Smooth muscle cell (in vitro differentiated cells): ENCODE data around the gene DAPK2. TPM values are rescaled to one million over a fixed set of nuclear protein-coding genes. Genes with fewer than 3 reads are reported as not detected.

Source experiments
- DNase-seq: peaks from one replicate; lab custom pipeline; 2025; ENCODE audit not compliant: unreplicated experiment; lab: John Stamatoyannopoulos, UW
- H2AFZ ChIP-seq: fragments of 200-600 bp; sonication (generic); 2 replicates; pipeline ENCODE4 v1.6.0; 2016; ENCODE audit warnings: antibody characterized with exemption, low read depth, mild to moderate bottlenecking
- H3F3A ChIP-seq: fragments of 200-600 bp; sonication (generic); 2 replicates; pipeline ENCODE4 v1.6.0; 2017; ENCODE audit warnings: antibody characterized with exemption, low read depth
- H3K27ac ChIP-seq: fragments of 200-600 bp; sonication (generic); 2 replicates; pipeline ENCODE4 v1.5.1; 2016; ENCODE audit warnings: low read depth, mild to moderate bottlenecking
- H3K27me3 ChIP-seq: fragments of 200-600 bp; sonication (generic); 2 replicates; pipeline ENCODE4 v1.6.1; 2016; ENCODE audit warnings: low read depth, mild to moderate bottlenecking
- H3K36me3 ChIP-seq: fragments of 200-600 bp; sonication (generic); 2 replicates; pipeline ENCODE4 v1.5.1; 2016; ENCODE audit warnings: low read depth
- H3K4me1 ChIP-seq: fragments of 200-600 bp; sonication (generic); 2 replicates; pipeline ENCODE4 v1.5.1; 2016; ENCODE audit warnings: low read depth
- H3K4me2 ChIP-seq: fragments of 200-600 bp; sonication (generic); 2 replicates; pipeline ENCODE4 v1.6.0; 2016; ENCODE audit warnings: mild to moderate bottlenecking
- H3K4me3 ChIP-seq: fragments of 200-600 bp; sonication (generic); 2 replicates; pipeline ENCODE4 v1.5.1; 2016; ENCODE audit warnings: mild to moderate bottlenecking
- H3K79me2 ChIP-seq: fragments of 200-600 bp; sonication (generic); 2 replicates; pipeline ENCODE4 v1.6.0; 2016; ENCODE audit warnings: low read depth, mild to moderate bottlenecking
- H3K9ac ChIP-seq: fragments of 200-600 bp; sonication (generic); 2 replicates; pipeline ENCODE4 v1.6.0; 2016; ENCODE audit warnings: low read depth
- H3K9me3 ChIP-seq: fragments of 200-600 bp; sonication (generic); replicated peaks from 2 replicates; pipeline ENCODE4 v1.5.1; 2016; ENCODE audit warnings: low read depth
- H4K20me1 ChIP-seq: fragments of 200-600 bp; sonication (generic); 2 replicates; pipeline ENCODE4 v1.6.0; 2016; ENCODE audit warnings: low read depth
- WGBS: methylation state at CpG from one replicate; pipeline ENCODE4 v1.1.7; 2016; ENCODE audit warnings: low lambda C conversion rate; 5-methylcytosine and 5-hydroxymethylcytosine counted together
- polyA plus RNA-seq: library from polyadenylated mRNA; unstranded; fragments of >200 nt; fragmentation: Nextera tagmentation; extraction: Ambion mirVana; gene quantifications from 2 replicates; pipeline ENCODE4 v1.2.1, GENCODE V29; 2016
- total RNA-seq: library from RNA; depleted of rRNA; stranded (reverse); fragments of >200 nt; gene quantifications from 2 replicates; pipeline ENCODE4 v1.2.3, GENCODE V29; 2014
- TF ChIP-seq, protein P1 (sequence below): fragments of 200-600 bp; sonication (generic); IDR thresholded peaks from 2 replicates; pipeline ENCODE4 v1.5.1; 2017; ENCODE audit warnings: borderline replicate concordance, mild to moderate bottlenecking, antibody characterized with exemption; ENCODE audit not compliant: insufficient read depth, poor library complexity, severe bottlenecking

Gene DAPK2
- total and polyA plus RNA-seq, 2 experiments from 2014 or later = not detected

DNA sequence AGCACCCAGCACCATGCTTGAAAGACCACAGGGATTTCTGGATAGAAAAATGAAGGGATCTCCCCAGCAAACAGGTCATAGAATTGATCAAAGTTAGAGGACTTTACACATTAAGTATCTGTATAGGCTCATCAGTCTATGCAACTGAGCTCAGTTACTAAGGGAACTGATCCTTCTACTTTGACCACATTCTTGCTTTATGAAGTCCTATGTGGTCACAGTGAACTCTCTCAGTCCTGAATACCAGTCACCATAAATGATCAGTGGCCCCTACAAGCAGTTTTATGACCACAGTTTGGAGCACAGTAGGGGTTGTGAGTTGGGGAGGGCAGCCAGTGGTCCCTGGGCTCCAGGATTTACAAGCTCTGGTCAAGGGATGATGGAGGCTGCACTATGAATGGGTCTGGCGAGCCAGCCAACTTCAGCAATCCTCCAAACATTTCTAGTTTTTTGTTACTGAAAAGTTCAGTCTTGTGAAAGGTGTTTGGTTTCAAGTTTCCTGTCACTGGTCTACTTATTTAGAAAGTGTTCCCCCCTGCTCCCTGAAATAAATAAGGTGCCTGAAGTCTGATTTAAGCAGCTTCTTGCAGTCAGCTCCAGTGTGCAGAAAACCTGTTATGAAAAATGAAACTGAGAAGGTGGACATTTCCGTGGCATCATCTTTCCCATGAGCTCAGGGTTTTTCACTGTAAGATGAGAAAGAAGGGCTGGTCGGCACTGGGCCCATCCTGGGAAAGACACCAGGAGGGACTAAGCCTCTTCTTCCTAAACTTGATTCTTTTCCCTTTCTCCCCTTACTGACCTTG, 75.5 kb downstream of the DAPK2 start:
- Histone ChIP-seq H3K79me2 (no peaks in the 10 kb centered on the region), H3K9ac (no peak overlapping the region), H3K27ac (no peak overlapping the region)

DNA sequence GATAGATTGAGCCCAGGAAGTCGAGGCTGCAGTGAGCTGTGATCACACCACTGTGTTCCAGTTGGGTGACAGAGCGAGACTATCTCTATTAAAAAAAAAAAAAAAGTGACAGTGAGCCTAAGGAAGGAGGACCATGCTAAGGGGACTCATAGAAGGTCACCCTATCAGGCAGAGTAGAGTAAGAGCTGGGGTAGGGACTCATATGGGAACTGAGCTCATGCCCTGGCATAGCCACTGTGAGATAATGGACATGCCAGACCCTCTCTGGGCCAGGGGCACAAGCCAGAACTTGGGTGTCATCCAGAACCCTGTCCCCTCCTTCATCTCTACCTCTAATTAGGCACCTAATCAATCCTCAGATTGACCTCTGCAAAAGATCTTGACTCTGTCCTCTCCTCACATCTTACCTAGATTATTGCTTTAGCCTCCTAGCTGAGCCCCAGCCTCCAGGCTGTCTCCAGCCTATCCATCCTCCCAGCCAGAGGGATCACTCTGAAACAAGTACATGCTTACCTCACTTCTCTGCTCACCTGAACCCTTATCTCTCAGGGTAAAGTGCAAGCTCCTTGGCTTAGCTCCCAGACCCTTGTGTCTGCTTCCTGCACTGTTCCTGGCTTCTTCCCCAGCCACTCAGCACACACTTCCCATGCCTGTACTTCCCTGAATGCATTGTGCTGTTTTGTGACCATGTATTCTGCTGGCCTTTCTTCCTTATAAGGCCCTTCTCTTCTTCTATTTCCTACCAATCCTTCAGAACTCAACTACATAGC, 76.4 kb downstream of the DAPK2 start:
- 96% methylated on average over 2 of the region's 2 CpGs for WGBS
- Histone ChIP-seq H3K36me3 (no peaks in the 10 kb centered on the region), H3K4me1 (peaks cover 21% of the 10 kb centered on the region), H4K20me1 (no peaks in the 10 kb centered on the region), H3K27ac (no peak overlapping the region), H3K9me3 (no peaks in the 10 kb centered on the region), H3F3A (no peaks in the 10 kb centered on the region), H2AFZ (no peak overlapping the region), H3K4me2 (no peak overlapping the region), H3K27me3 (no peaks in the 10 kb centered on the region), H3K4me3 (no peak overlapping the region), H3K9ac (no peak overlapping the region), H3K79me2 (no peaks in the 10 kb centered on the region)
- no peak for DNase-seq
- TF ChIP-seq, protein P1, sequence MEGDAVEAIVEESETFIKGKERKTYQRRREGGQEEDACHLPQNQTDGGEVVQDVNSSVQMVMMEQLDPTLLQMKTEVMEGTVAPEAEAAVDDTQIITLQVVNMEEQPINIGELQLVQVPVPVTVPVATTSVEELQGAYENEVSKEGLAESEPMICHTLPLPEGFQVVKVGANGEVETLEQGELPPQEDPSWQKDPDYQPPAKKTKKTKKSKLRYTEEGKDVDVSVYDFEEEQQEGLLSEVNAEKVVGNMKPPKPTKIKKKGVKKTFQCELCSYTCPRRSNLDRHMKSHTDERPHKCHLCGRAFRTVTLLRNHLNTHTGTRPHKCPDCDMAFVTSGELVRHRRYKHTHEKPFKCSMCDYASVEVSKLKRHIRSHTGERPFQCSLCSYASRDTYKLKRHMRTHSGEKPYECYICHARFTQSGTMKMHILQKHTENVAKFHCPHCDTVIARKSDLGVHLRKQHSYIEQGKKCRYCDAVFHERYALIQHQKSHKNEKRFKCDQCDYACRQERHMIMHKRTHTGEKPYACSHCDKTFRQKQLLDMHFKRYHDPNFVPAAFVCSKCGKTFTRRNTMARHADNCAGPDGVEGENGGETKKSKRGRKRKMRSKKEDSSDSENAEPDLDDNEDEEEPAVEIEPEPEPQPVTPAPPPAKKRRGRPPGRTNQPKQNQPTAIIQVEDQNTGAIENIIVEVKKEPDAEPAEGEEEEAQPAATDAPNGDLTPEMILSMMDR = no peak

More for the DNA sequence above, 75.5 kb downstream of the DAPK2 start:
- H3K4me2 ChIP-seq = no peak overlapping the region
- no peaks in the 10 kb centered on the region for H3K36me3 ChIP-seq
- no peaks in the 10 kb centered on the region for H3F3A ChIP-seq
- no peaks in the 10 kb centered on the region for H4K20me1 ChIP-seq
- H3K27me3 ChIP-seq = no peaks in the 10 kb centered on the region
- no peaks in the 10 kb centered on the region for H3K9me3 ChIP-seq
- WGBS = 90% methylated on average over 3 of the region's 3 CpGs
- no peak overlapping the region for H3K4me3 ChIP-seq
- TF ChIP-seq, protein P1 = no peak
- no peak for DNase-seq
- no peak overlapping the region for H2AFZ ChIP-seq
- H3K4me1 ChIP-seq = peaks cover 21% of the 10 kb centered on the region

DNA sequence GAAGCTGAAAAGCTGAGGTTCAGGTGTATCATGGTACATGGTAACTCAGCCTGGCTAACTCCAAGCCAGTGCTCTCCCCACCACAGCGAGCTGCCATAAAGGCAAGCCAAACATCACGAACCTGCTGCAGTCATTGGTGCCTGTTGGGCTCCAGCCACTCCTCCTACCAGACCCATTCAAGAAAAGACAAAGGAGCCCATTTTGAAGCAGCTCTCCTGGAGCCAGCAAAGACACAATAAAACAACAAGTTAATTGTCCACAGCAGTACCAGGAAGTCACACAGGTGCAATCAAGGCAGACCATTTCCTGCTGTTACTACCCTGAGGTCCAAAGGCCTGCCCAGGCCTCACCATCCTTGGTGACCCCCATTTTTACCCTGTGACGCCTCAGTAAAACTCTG, 77.6 kb downstream of the DAPK2 start:
- Histone ChIP-seq H4K20me1 (no peaks in the 10 kb centered on the region), H3K79me2 (no peaks in the 10 kb centered on the region), H3K9me3 (no peaks in the 10 kb centered on the region), H3K4me1 (peaks cover 19% of the 10 kb centered on the region), H3K27me3 (no peaks in the 10 kb centered on the region), H3K4me3 (no peak overlapping the region), H3F3A (no peaks in the 10 kb centered on the region), H3K9ac (no peak overlapping the region), H3K4me2 (no peak overlapping the region), H3K36me3 (no peaks in the 10 kb centered on the region), H2AFZ (no peak overlapping the region), H3K27ac (no peak overlapping the region)
- WGBS = 82% methylated on average over 3 of the region's 3 CpGs
- DNase-seq = no peak
- TF ChIP-seq, protein P1 = no peak
